GM18526 (cell line): ENCODE measurements around the gene GSE1.

Source experiments
- POLR2A ChIP-seq: IDR thresholded peaks from 3 replicates; pipeline ENCODE4 v1.6.1; 2011; ENCODE audit not compliant: insufficient read length; ENCODE audit errors: extremely low read depth

GSE1 gene

DNA sequence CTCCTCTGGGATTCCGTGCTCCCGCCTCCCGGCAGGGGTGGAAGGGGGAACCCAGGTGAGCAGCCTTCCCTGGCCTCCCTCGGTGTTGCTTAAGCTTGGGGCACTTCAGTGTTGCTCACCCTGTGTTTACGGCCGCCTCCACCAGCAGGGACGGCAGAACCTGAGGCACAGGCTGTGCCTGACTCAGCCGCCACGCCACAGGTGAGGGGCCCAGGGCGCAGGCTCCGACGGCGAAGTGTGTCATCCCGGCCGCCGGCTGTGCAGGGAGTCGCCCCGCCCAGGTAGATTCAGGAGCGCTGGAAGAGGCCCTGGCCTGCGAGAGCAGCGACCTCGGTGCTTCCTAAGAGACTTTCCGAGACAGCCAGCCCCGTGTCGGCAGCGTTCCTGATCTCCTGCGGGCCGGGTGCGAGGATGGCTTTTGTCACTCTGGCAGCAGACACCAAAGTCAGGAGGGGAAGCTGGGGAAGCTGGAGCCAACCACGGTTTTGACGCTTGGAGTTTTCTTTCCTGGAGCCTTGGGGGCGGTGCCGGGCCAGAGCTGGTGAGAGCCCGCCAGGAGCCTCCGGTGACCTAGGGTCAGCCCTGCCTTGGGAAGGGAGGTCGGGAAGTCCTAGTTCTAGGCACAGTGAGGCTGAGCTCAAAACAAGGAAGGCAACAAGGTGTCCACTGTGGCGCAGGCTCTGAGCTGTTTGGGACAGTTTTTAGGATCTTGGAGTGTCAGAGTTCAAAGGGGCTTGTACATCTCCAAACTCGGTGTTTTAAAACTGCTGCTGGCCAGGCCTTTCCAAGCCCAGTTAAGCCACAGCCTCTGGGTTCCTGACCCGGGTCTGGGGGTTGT is 2.1 kb downstream of the GSE1 start:
- TF ChIP-seq POLR2A: no peak

DNA sequence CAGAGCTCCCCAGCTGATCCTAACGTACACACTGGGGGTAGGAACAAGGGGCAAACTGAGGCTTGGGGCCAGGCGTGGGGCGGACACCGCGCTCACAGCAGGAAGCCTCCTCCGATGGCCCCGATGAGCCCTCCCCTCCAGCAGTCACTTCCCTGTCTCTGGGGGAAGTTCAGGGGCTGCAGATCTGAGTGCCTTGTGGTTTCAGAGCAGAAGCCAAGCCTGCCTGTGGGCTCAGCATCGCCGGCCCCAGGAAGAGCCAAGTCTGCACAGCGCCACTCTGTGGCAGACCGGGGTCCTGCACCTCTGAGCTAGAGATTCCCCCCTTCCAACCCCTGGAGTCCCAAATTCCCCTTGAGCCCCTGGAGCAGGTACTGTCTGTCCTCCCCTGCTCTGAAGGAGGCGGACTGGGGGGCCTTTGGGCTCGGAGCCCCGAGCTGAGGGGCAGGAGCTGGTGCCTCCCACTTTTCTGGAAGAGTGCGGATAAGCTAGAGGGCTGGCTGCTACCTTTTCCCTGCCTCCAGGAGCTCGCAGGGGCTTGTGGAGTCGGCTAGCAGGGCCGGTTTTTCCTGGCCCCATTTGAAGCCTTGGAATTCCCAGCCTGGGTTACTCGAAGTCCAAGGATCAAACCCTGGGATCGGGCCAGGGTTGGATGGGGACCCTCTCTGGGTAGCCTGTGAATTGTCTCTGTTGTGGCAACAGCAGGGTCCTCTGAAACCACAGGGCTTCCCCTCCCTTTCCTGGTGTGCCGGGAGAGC is 2.9 kb downstream of the GSE1 start:
- no peak for TF ChIP-seq POLR2A

DNA sequence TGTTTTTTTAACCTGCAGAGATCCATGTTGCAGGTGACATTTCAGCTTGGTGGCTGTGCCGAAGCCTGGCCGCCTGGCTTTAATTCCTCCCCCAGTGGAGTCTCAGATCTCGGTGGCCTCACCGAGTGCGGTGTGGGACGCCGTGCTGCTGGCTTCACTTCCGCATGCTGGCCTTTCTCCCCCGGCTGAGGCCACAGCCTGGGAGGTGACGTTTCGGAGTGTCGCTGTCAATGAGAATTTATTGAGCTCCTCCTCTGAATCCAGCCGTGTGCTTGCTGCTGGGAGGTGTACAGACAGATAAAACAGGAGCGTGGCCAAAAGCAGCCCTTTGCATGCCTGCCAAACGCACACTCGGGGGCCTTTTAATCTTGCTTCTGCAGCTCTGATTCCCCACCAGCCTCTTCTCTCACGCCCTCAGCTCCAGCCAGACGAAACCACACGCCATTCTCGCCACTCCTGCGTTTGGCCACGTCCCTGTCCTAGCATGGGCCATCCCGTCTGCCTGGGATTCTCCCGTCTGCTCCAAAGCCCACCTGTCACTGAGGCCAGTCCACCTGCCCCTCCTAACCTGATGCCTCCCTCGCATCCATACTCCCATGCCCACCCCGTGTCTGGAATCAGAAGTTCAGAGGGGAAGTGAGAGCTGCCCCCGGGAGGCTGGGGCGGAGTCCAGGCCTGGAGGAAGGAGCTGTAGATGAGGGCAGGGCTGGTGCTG is 3.6 kb downstream of the GSE1 start:
- TF ChIP-seq POLR2A: no peak

DNA sequence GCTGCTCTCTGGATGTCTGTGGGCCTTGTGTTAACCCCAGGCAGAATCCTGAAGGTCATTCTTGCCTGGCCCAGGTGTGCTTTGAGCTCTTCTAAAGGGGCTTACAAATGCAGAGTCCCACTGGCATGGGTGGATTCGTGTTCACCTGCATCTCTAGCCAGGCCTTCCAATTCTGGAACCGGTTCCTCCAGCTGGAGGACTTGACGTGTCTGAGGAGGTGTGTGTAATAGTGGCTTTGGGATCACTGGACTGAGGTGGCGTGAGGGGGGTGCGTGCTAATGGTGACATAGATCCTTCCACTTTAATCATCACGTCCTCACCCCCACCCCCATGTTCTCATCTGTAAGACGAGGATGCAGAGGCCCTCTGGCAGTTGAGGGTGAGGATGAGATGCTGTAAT is 4.8 kb downstream of the GSE1 start:
- TF ChIP-seq POLR2A: no peak

DNA sequence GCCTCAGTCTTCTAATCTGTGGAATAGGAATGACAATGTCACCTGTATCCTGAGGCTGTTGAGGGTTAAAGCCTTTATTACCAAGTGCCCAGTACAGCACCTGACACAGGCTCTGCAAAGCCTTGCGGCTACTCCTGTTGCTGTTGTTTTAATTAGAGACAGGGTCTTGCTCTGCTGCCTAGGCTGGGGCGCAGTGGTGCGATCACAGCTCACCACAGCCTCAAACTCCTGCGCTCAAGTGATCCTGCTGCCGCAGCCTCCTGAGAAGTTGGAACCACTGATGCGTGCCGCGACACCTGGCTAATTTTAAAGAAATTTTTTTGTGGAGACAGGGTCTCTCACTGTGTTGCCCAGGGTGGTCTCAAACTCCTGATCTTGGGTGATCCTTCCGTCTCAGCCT is 5.4 kb downstream of the GSE1 start:
- TF ChIP-seq POLR2A: no peak

DNA sequence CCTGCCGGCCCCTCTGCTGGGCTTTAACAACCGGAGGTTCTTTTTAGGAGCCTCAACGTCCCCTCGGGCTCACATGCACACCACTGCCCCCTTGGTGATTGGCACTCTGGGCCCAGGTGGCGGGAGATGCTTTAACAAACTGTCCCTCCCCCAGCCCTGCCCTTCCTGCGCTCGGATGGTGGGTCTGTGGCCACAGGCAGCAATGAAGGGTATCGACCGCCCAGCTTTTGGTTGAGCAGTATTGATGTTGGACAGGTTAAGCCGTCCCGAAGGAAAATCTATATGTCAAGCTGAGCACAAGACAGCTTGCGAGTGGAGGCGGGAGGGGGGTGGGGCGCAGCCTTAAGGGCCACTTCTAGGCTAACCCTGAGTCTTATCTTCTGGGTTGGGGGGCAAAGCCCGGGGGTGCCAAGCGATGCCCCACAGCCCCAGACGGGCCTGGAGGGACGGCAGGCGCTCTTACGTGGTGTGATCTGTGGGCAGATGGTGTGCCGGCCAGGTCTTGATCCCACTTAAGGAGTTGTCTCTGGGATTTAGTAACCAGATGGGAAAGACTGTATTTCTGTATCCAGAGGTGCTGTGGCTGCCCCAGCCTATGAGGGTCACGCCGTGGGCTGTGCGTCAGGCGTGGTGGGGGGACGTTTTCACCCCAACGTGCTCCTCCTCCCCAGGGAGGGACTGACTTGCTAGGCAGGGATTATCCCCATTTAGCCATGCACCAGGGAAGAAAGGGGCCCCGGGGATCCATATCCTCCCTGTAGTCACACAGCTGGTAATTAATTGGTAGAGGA is 6.2 kb downstream of the GSE1 start:
- no peak for TF ChIP-seq POLR2A

DNA sequence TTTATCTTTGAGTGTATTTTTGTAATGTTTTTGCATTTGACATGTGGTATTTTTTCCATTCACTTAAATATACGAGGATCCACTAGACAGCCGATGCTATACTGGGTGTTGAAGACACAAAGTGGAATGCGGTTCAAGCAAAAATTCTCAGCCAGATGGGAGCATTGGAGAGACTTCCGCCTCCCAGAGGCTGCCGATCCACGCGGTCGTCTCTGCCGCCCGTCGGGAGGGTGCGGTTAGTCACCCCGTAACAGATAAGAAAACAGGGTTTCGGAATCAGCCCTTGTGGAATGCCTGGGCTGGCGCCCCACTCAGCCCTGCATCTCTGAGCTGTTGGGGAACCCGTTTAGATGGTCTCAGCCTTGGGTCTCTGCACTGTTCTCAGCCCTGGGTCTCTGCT is 7.3 kb downstream of the GSE1 start:
- TF ChIP-seq POLR2A: no peak

DNA sequence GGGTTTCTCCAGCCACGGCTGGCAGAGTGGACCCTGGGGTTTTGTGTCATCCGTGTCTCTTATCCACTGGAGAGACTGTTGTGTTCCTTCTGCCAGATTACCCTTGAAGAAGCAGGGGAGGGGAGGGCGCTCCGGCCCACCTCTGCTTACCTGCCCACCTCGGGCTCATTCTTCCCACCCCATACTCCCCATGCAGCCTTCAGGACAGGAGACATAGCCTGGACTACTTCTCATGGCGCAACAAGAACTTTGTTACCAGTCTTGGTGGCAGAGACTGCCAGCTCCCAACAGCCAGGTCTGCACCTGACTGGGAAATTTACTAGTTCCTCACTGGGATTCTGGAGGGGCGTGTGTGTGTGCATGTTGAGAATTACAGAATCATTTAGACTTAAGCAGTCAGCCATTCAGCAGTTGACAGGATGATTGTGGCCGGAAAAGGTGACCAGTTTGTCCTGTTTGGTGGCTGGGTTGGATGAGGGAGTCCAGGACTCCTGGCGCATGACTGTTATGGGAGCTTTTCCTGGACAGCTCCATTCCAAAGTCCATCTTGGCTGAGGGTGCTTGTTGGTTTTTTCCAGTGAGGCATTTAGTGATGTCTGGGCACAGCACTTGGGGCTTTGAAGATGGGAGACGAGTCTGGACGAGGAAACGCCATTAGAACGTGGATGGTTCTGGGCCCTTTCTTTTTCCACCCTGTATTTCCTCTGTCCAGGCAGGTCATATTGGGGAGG is 8.7 kb downstream of the GSE1 start:
- no peak for TF ChIP-seq POLR2A

DNA sequence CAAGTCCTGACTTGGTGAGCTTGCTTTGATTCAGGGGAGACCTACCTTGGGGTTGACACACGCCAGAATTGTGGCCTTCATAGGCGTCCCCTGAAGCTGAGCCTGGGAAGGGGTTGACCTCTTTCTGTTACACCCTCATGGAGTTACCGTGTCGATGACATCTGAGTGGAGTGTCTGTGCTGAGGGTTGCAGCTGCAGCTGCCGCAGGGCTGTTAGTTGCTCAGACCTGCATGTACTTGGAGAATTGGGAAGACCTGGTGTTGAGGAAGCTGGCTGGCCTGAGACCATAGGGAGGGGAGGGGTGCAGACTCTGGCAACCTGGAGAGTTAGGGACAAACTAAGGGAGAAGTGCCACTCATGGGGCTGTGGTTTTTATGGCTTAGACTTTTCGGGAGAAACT is 9.6 kb downstream of the GSE1 start:
- TF ChIP-seq POLR2A: no peak

DNA sequence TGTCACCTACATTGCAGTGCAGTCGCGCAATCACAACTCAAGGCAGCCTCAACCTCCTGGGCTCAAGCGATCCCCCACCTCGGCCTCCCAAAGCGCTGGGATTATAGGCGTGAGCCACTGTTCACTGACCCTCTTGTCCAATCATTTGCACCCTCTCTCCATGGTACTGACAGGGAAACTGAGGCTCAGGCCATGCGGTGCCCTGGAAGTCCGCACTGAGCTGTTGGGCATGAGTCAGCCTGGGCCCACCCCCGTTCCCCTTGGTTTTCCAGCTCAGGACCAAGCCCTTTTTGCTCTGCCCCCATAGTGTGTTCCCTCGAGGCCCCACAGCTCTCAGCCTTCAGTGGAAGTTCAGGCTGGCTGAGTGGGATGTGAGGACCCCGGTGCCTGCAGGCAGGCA is 10.1 kb downstream of the GSE1 start:
- no peak for TF ChIP-seq POLR2A

DNA sequence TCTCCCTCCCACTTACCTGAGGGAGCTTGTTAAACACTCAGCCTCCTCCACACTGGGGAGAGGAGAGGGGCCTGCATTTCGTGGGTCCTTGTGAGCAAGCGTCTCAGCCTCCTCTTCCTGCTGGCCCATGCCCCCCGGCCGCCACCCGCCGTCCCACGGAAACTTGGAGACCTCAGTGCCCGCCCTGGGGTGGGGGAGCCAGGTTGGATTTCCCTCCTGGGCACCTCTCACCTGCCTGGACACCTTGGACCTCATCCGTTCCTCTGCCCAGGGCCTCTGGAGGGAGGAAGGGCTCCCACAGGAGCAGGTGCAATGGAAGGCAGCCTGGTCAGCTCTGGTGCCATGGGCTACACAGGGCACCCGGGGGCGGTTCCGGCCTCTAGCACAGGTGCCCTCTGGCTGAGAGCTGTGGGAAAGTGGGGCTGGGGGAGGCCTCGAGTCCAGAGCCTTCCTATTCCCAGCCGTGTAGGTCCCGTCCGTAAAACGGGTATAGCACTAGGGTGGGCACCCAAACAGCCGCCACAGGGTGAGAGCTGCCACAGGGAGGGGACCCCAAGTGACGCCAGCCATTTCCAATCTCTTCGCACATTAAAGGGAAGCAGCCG is 11.0 kb downstream of the GSE1 start:
- no peak for TF ChIP-seq POLR2A

DNA sequence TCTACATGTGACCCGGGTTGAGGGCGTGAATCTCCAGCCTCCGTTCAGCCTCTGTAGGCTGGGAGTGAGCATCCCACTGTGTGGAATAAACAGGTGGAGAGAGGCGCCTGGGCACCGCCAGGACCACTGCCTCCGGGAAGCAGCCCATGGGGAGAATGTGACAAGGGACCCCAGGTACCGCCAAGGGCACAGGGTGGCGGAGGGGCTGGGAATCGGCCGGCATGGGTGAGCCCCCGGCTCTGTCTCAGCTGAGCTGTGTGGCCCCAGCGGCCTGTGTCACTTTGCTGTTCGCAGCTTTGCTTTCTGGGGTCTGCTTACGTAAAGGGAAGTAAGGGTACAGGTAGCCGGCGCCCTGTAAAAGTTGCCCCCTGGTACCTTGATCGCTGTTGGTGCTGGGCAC is 11.5 kb downstream of the GSE1 start:
- no peak for TF ChIP-seq POLR2A

DNA sequence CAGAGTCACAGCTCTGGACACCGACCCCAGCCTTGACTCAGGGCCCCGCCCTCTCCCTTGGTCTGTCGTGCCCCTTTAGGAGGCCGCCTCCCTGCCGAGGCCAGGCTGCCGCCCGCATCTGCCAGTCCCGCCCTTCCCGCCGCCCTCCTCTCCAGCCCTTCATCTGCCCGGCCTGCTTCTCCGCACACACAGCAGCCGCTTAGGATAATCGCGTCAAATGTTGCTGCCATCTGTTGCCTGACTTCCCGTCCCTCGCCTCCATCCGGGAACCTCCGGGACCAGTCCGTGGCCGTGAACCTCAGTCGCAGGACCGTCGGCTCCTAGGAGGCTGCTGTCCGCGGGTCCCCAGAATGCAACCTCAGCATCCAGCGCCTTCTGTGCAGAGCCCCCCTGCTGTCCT is 11.9 kb downstream of the GSE1 start:
- no peak for TF ChIP-seq POLR2A

DNA sequence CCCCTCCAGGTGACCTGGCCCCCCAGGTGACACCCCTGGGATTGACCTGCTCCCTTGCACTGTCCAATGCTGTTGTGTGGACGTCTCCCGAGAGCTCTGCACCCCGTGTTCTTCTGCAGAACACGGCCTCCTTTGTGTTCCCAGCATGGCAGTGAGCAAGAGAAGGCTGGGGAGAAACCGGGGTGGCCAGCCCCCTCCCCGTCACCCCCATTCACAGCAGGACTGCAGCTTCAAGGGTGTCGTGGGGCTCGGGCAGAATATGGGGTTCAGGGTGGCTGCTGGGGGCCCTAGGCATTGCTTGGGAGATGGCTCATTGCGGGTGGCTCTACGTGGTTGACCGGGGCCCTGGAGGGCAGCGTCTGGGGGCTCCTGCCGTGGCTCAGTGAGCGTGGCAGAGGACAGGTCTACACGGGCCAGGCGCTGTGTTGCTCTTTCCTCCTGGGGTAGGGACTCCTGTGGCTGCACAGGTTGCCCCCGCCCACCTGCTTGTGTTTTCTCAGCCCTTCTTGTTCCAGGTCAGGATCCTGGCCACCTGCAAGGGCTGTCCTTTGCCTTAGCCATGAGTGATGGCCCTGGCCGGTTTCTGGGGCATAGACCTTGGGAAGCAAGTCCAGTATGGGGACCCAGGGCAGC is 12.5 kb downstream of the GSE1 start:
- no peak for TF ChIP-seq POLR2A
